ENCODE measurements around the gene ISG15. TPM values are rescaled to one million over a fixed set of nuclear protein-coding genes. Genes with fewer than 3 reads are reported as not detected.
"Not testable (repeated sequence)": the region's sequence is repeated elsewhere in the genome, so short reads cannot be mapped to it uniquely, and the experiment has no call there.

The ISG15 gene
- total and polyA plus RNA-seq, 2 experiments from 2014 or later = 62.3 to 89.6 TPM

GRCh38 chr1:975365-975764, 37.9 kb upstream of the ISG15 start:
- WGBS (ENCODE audit: low lambda C conversion rate, missing lambda C conversion rate) = 80% methylated on average over 9 of the region's 9 CpGs
- no peak overlapping the region for H3K4me3 ChIP-seq
- DNase-seq (ENCODE audit: low spot score) = no peak
- H3K9me2 ChIP-seq (replicated peaks; ENCODE audit: insufficient read depth) = no peaks in the 10 kb centered on the region
- H3K27ac ChIP-seq = no peak overlapping the region
- H2AFZ ChIP-seq = no peak overlapping the region
- H3K36me3 ChIP-seq (replicated peaks; ENCODE audit: insufficient read depth, low read depth) = no peaks in the 10 kb centered on the region
- no peaks in the 10 kb centered on the region for H4K20me1 ChIP-seq (ENCODE audit: insufficient read depth, poor library complexity, severe bottlenecking)
- H3K79me2 ChIP-seq = no peaks in the 10 kb centered on the region
- no peaks in the 10 kb centered on the region for H3K9me3 ChIP-seq (ENCODE audit: low read depth)
- H3K27me3 ChIP-seq = peaks cover 4% of the 10 kb centered on the region
- TF ChIP-seq CTCF (IDR thresholded peaks at IDR 0.05; ENCODE audit: poor library complexity) (no peak), EZH2phosphoT487 (IDR thresholded peaks at IDR 0.05; ENCODE audit: low read depth, severe bottlenecking, unreplicated experiment) (no peak), EZH2 (IDR thresholded peaks at IDR 0.05; ENCODE audit: borderline replicate concordance) (no peak)
- H3K4me1 ChIP-seq (ENCODE audit: insufficient read depth) = peaks cover 3% of the 10 kb centered on the region
- peak overlapping the region; percentile 91 for H3K4me2 ChIP-seq

GRCh38 chr1:975896-976683, 37.2 kb upstream of the ISG15 start:
- H3K27me3 ChIP-seq = no peaks in the 10 kb centered on the region

GRCh38 chr1:976791-977190, 36.5 kb upstream of the ISG15 start:
- not testable (repeated sequence) for H3K27me3 ChIP-seq; H3K27ac ChIP-seq; H3K9me3 ChIP-seq (ENCODE audit: low read depth); H3K4me3 ChIP-seq; H3K9me2 ChIP-seq (replicated peaks; ENCODE audit: insufficient read depth); H3K4me2 ChIP-seq; H3K36me3 ChIP-seq (replicated peaks; ENCODE audit: insufficient read depth, low read depth); H4K20me1 ChIP-seq (ENCODE audit: insufficient read depth, poor library complexity, severe bottlenecking); H3K79me2 ChIP-seq; DNase-seq (ENCODE audit: low spot score); H3K4me1 ChIP-seq (ENCODE audit: insufficient read depth); H2AFZ ChIP-seq
- WGBS (ENCODE audit: low lambda C conversion rate, missing lambda C conversion rate) = no CpG with 5 or more reads among the region's 39 CpGs

More at GRCh38 chr1:975896-976683, 37.2 kb upstream of the ISG15 start:
- peaks cover 3% of the 10 kb centered on the region for H3K4me1 ChIP-seq (ENCODE audit: insufficient read depth)
- no peaks in the 10 kb centered on the region for H3K9me2 ChIP-seq (replicated peaks; ENCODE audit: insufficient read depth)
- H3K4me3 ChIP-seq = no peak overlapping the region
- H3K36me3 ChIP-seq (replicated peaks; ENCODE audit: insufficient read depth, low read depth) = no peaks in the 10 kb centered on the region
- peak; percentile 90 for DNase-seq (ENCODE audit: low spot score)
- peak overlapping the region; percentile 74 for H2AFZ ChIP-seq
- TF ChIP-seq CTCF (IDR thresholded peaks at IDR 0.05; ENCODE audit: poor library complexity) = peak; percentile 69
- TF ChIP-seq EZH2 (IDR thresholded peaks at IDR 0.05; ENCODE audit: borderline replicate concordance) = no peak
- H3K9me3 ChIP-seq (ENCODE audit: low read depth) = no peaks in the 10 kb centered on the region
- peak overlapping the region; percentile 49 for H3K27ac ChIP-seq
- peak overlapping the region; percentile 91 for H3K4me2 ChIP-seq
- no peaks in the 10 kb centered on the region for H3K79me2 ChIP-seq
- no peaks in the 10 kb centered on the region for H4K20me1 ChIP-seq (ENCODE audit: insufficient read depth, poor library complexity, severe bottlenecking)
- WGBS (ENCODE audit: low lambda C conversion rate, missing lambda C conversion rate) = 6% methylated on average over 31 of the region's 40 CpGs

- Histone ChIP-seq H3K9me3 (ENCODE audit: low read depth) (no peaks in the 10 kb centered on the region), H4K20me1 (ENCODE audit: insufficient read depth, poor library complexity, severe bottlenecking) (no peaks in the 10 kb centered on the region), H3K79me2 (no peaks in the 10 kb centered on the region), H3K36me3 (replicated peaks; ENCODE audit: insufficient read depth, low read depth) (no peaks in the 10 kb centered on the region), H3K4me2 (no peak overlapping the region), H3K4me3 (no peak overlapping the region), H3K27ac (no peak overlapping the region), H2AFZ (no peak overlapping the region), H3K9me2 (replicated peaks; ENCODE audit: insufficient read depth) (no peaks in the 10 kb centered on the region), H3K4me1 (ENCODE audit: insufficient read depth) (peaks cover 3% of the 10 kb centered on the region), H3K27me3 (no peaks in the 10 kb centered on the region)
- TF ChIP-seq CTCF (IDR thresholded peaks at IDR 0.05; ENCODE audit: poor library complexity) = no peak
- no peak for TF ChIP-seq EZH2phosphoT487 (IDR thresholded peaks at IDR 0.05; ENCODE audit: low read depth, severe bottlenecking, unreplicated experiment)
- no peak for TF ChIP-seq EZH2 (IDR thresholded peaks at IDR 0.05; ENCODE audit: borderline replicate concordance)
- 94% methylated on average over 33 of the region's 44 CpGs for WGBS (ENCODE audit: low lambda C conversion rate, missing lambda C conversion rate)
- DNase-seq (ENCODE audit: low spot score) = no peak
These were observed 35.0 kb upstream of the ISG15 start for GRCh38 chr1:978069-978834.

Measured in hepatocyte (in vitro differentiated cells).